Measurements from ENCODE around the gene LY6G6F.

Gene LY6G6F

GRCh38 chr6:31723980-31724691 is 17.5 kb downstream of the LY6G6F start:
- DNase-seq (ENCODE audit: low read depth in 2 of 2) = no peak

- DNase-seq (ENCODE audit: low read depth in 2 of 2) = no peak
Measured at GRCh38 chr6:31725502-31726350, 19.1 kb downstream of the LY6G6F start.

- no peak for DNase-seq (ENCODE audit: low read depth in 2 of 2)
Measured at GRCh38 chr6:31727034-31727716, 20.5 kb downstream of the LY6G6F start.

DNA sequence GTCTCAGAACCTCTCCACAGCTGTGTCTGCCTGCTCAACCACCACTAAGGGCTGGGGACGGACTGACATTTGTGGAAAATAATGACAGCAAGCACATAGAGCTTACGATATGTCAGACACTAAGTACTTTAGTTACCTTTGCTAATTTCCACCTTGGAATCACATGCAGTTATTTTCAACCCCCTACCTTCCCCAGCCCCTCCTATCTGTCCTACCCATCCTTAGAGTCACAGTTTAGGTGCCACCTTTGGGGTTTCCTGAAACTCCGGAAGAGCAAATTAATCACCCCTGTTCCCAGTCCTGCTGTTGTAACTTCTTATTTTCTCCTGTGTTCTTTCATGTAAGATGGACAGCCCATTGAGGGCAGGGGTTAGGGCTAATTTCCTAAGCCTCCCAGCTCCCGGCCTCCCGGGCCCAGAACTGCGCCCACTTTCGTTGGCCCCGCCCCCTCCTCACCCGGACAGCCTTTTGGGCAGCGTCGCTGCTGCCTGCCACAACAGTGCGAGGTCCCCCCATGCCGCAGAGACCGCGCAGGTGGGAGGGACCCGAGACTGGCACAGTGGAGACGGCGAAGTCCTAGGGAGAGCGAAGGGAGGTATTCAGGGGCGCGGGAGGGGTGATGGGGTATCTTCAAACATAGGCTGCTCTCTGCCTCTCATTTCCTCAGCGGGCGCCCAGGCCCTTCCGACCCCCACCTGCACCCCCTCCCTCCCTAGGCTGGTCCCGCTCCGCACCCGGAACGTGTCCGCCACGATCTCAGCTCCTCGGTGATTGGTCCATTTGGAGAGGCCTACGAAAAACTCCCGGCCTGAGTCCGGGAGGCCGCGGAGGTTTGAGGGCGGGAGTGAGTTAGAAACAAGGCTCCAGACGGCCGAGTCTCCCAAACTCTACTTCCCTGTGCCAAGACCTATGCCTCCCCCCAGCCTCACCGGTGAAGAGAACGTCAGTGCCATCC is 21.3 kb downstream of the LY6G6F start:
- DNase-seq (ENCODE audit: low read depth in 2 of 2) = no peak

GRCh38 chr6:31728767-31729514 is 22.3 kb downstream of the LY6G6F start, which contains the start of gene DDAH2:
TSS of gene DDAH2 (minus strand) at chr6:31729299. CDS start at chr6:31729161, 138 bp downstream.
- no peak for DNase-seq (ENCODE audit: low read depth in 2 of 2)

DNA sequence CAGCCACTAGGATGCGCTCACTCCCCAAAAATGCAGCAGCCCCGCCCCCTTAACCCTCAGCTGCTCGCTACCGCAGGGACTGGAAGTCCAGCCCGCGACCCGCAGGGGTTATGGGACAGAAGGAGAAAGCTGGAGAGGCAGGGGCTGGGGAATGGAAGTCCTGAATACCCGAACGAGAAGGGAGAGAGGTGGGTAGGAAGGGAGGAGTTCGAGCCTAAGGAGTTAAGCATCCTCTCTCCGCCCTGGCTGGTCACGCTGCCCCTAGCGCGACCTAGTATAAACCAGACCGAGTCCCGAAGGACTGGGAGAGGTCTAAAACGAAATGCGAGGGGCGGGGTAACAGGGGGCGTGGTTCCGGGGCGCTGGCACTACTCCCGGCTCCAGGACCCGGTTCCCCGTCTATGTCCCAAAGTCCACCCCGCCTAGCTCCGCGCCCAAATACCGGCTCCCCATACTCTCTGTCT is 22.9 kb downstream of the LY6G6F start:
- DNase-seq (ENCODE audit: low read depth in 2 of 2) = peak; percentile 59 to 68

DNA sequence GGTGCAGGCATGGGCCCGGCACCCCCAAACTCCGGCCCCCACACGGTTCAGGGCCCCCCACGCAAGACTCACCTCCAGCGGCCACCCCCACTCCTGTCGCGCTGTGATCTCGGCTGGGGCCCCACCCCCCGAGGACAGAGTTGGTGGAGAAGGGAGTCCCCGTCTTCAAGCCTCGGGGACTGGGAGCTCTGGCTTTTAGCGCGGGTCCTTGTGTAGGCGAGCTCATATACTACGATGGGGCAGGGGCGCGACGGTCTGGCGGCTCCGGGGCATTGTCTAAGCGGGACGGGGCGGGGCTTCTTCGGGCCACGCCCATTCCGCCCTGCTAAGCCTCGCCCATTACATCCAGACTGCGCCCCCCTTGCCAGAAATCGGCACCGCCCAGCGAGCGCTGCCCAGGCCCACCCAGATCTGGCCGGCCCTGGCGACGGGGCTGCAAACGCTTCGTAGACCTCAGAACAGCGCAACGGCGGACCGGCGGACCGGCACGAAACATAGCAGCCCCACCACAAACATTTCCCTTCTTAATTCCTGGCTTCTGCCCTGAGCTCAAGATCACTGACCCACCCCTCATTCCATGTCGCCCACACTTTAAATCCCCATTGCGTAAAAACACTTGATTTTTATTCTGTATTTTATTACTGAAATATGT is 23.4 kb downstream of the LY6G6F start:
- DNase-seq (ENCODE audit: low read depth in 2 of 2) = peak; percentile 23 to 46

DNA sequence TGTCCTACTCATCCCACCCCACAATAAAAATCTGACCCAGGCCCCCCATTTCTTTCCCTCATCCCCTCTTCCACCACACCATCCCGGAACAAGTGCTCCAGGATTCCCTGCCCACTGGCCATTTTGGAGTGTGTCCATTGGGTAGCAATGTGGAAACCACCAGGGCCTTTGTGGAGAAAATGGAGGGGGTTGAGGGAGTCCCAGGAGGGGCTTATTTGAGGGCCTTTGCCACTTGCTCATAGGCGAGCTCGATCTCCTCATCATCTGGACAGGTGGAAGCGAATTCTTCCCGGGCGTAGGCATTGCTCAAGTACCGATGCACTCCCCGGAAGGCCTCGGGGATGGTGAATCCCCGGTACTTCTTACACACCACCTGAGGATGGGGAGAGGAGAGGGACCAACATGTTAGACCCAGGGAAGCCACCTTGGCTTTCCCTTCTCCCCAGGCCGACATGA is 24.0 kb downstream of the LY6G6F start:
- DNase-seq (ENCODE audit: low read depth in 2 of 2) = no peak

- DNase-seq (ENCODE audit: low read depth in 2 of 2) = no peak
Measured at GRCh38 chr6:31732029-31732428, 25.4 kb downstream of the LY6G6F start.

GRCh38 chr6:31733734-31734133 is 27.1 kb downstream of the LY6G6F start:
- no peak for DNase-seq (ENCODE audit: low read depth in 2 of 2)

DNA sequence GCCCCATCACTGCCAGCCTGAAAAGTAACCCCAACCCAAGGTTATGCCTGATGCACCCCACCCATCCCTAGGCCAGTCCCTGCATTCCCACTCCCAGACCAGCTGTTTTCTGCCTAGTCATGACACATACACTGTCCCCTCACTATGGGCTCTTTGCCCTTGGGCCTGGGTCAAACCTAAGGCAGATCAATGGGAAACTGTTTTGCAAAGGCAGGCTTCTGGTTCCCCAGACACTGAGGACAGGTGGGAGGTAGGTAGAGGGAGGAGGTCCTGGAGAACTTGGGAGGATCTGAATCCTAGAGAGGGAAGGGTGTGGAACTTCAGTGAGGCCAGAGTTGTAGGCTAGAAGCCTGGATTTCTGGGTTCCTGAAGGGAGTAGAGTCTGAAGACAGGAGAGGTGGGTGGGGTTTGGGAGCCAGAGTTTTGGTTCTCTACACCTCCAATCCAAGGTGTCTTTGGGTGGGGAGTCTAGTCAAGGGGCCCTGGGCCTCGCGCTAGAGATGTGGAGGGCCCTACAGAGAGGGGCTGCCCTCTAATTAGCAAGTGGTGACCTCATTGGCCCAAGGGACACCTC is 27.7 kb downstream of the LY6G6F start:
- no peak for DNase-seq (ENCODE audit: low read depth in 2 of 2)

DNA sequence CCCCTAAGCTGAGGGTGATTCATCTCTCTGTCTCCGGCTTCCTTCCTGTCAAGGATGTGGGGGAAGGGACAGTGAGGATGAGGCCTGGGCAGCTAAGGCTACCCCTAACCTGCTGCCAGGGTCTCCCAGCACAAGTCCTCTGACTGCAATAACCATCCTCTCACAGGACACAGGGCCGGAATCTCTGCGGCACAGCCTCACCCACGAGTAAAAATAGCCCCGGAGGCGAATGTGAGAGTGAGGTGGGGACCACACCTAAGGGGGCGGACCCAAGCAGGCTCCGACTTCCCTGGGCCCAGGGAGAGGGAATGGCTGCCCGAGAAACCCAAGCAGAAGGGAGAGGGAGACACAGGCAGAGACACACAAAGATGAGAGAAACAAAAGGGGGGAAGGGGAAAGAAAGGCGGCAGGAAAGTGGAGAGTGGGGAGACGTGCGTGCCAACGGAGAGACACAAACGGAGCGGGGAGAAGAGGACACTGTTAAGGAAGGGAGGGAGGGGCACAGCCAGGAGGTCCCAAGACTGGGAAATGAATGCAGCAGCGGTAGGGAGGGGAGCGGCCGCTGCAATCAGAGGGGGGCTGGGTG is 28.2 kb downstream of the LY6G6F start:
- DNase-seq (ENCODE audit: low read depth in 2 of 2) = peak; percentile 29 to 43

DNA sequence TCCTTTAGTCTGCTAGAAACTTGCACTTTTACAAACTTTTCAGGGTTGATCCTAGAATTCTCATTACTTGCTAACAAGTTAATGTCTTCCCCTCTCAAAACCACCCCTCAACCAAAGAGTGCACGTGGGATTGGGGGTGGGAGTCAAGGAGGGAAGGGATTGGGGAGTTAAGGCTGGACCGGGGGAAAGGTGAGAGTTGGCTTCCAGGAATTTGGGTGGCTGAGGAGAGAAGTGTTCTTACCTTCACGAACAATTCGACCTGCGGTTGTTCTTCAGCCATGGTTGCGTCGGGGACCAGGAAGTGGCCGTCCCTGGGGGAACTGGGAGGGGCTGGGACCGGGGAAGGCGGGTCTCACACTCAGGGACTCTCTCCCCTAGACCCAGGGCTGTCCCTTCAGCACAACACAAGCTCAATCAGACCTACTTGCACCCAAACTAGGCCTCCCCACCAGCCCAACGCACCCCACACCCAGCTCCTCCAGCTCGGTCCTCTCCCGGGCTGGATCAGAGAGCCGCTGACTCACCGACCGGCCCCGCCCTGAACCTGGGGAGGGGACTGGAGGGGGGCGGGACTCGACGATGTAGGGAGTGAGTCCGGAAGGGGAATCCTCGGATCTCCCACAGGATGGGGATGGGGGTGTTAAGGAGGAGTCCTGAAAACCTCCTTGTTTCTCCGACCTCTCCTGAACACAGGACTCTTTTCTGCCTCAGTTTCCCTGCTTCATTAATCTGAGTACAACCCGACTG is 29.5 kb downstream of the LY6G6F start, which contains the start of gene CLIC1:
Gene CLIC1, minus strand, starts transcription at position 510 of the 747 bp plus-strand sequence. Its CDS starts 230 bp downstream, at position 280.
- peak; percentile 54 to 60 for DNase-seq (ENCODE audit: low read depth in 2 of 2)

DNA sequence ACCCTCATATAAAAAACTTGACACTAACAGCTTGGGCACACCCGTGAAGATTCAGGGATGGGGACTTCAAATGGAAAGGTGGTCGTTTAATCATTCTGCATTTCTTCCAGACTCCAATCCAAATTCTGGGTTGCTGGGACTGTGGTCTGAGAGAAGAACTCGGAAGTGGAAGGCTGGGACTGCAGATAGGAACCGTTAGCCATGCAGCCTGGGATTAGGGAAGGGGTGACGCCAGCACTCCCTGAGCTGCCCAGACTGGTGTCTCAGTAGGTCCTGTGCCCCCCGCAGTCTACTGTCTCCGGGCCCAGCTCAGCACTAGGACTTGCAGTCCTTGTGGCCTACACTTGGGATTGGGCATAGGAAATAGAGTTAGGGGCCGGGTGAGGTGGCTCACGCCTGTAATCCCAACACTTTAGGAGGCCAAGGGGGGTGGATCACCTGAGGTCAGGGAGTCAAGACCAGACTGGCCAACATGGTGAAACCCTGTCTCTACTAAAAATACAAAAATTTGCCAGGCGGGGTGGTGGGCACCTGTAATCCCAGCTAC is 30.2 kb downstream of the LY6G6F start:
- DNase-seq (ENCODE audit: low read depth in 2 of 2) = no peak

GRCh38 chr6:31737315-31737990 is 30.8 kb downstream of the LY6G6F start:
- DNase-seq (ENCODE audit: low read depth in 2 of 2) = no peak

DNA sequence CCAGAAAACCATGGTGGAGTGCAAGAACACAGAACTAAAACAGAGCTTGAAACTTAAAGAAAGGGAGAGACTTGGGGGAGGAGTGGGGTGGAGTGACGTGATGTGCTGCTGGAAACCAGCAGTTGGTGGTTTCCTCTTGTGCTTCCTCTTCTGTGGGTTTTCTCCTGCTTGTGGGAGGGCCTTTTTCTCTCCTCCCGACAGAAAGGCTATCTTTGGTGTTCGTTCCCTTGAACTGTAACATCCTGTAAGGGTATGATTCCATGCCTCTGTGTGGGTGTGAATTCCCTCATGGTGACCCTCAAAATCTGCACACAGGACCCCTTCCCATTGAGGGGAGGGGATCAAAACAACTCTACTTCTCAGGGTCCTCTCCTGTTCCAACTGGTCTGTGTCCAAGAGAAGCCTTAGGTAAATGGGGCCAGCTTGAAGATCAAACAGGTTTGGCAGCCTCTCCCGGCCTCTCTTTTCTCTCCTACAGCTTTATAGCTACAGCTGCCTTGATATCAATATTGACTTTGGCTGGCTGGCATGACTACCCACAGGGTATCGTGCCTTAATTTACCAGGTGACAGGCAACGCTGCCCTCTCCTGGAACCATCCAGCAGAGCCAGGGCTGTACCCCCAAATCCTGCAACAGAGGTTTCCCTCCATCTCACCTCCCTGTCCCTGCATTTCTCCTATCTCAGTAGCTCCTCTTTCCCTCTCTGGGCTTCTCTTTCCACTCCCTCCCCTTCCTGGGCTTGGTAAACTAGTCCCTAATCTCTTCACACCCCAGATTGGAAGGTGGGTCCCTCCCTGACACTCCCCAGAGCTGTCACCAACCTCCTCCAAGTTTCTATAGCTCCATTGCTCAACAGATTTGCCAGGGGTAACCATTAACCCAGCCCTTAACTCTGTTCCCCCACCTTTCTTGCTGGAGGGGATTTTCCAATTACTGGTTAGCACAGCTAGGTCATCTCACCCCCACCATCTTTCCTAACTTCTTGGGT is 31.6 kb downstream of the LY6G6F start:
- peak; percentile 28 to 52 for DNase-seq (ENCODE audit: low read depth in 2 of 2)
